ENCODE data around the gene UBAC1.
A peak's percentile ranks its signal among the peaks of the same experiment; 100 is the strongest.

UBAC1 gene, protein sequence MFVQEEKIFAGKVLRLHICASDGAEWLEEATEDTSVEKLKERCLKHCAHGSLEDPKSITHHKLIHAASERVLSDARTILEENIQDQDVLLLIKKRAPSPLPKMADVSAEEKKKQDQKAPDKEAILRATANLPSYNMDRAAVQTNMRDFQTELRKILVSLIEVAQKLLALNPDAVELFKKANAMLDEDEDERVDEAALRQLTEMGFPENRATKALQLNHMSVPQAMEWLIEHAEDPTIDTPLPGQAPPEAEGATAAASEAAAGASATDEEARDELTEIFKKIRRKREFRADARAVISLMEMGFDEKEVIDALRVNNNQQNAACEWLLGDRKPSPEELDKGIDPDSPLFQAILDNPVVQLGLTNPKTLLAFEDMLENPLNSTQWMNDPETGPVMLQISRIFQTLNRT

DNA sequence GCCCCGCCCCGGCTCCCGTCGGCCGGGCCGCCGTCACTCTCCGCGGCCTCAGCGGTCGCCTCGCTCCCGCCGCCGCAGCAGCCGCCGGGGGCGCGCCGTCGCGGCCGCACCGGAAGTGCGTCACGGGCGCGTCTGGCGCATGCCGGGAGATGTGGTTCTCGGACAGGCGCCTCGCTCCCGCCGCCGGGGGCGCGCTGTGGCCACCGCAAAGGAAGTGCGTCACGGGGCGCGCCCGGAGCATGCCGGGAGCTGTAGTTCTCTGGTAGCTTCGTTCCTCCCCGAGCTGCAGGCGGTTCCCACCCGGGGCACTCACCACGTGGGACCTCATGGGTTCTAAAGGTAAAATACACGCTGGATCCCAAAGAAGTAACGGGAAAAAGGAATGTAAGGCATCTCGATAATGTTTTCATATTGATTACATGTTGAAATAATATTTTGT lies at the start of gene UBAC1:
TSS of gene UBAC1 (minus strand) at position 97 of the 439 bp plus-strand sequence. CDS start 211 bp downstream, outside the sequence.
- Histone ChIP-seq H3K9me2 (replicated peaks; ENCODE audit: control insufficient read depth, low read length) (no peaks in the 10 kb centered on the region), H3F3A (ENCODE audit: control insufficient read depth, insufficient read depth) (no peaks in the 10 kb centered on the region), H3K36me3 (ENCODE audit: control insufficient read depth, low read length) (peaks cover 9% of the 10 kb centered on the region; the same call in 1 of the 2 replicates), H3K9me3 (ENCODE audit: control insufficient read depth, insufficient read depth, low read length) (no peaks in the 10 kb centered on the region), H3K4me3 (ENCODE audit: low read length) (peak within 1 kb of the TSS; percentile 78), H3K27me3 (ENCODE audit: control insufficient read depth, low read length) (no peaks in the 10 kb centered on the region), H3K4me1 (ENCODE audit: control insufficient read depth, low read length) (peaks cover 30% of the 10 kb centered on the region), H3K4me2 (ENCODE audit: low read length) (peak within 1 kb of the TSS; percentile 67), H3K27ac (ENCODE audit: low read depth, low read length) (peak within 1 kb of the TSS; percentile 30), H4K20me1 (ENCODE audit: control insufficient read depth, insufficient read depth, low read depth, low read length) (no peaks in the 10 kb centered on the region), H3K79me2 (ENCODE audit: control insufficient read depth, low read length) (peaks cover 47% of the 10 kb centered on the region)
- no peak for TF ChIP-seq EZH2phosphoT487 (IDR thresholded peaks at IDR 0.05; ENCODE audit: borderline replicate concordance, low read length)
- TF ChIP-seq, protein P1, sequence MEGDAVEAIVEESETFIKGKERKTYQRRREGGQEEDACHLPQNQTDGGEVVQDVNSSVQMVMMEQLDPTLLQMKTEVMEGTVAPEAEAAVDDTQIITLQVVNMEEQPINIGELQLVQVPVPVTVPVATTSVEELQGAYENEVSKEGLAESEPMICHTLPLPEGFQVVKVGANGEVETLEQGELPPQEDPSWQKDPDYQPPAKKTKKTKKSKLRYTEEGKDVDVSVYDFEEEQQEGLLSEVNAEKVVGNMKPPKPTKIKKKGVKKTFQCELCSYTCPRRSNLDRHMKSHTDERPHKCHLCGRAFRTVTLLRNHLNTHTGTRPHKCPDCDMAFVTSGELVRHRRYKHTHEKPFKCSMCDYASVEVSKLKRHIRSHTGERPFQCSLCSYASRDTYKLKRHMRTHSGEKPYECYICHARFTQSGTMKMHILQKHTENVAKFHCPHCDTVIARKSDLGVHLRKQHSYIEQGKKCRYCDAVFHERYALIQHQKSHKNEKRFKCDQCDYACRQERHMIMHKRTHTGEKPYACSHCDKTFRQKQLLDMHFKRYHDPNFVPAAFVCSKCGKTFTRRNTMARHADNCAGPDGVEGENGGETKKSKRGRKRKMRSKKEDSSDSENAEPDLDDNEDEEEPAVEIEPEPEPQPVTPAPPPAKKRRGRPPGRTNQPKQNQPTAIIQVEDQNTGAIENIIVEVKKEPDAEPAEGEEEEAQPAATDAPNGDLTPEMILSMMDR (IDR thresholded peaks at IDR 0.05; ENCODE audit: low read depth, low read length, poor library complexity, severe bottlenecking): no peak

DNA sequence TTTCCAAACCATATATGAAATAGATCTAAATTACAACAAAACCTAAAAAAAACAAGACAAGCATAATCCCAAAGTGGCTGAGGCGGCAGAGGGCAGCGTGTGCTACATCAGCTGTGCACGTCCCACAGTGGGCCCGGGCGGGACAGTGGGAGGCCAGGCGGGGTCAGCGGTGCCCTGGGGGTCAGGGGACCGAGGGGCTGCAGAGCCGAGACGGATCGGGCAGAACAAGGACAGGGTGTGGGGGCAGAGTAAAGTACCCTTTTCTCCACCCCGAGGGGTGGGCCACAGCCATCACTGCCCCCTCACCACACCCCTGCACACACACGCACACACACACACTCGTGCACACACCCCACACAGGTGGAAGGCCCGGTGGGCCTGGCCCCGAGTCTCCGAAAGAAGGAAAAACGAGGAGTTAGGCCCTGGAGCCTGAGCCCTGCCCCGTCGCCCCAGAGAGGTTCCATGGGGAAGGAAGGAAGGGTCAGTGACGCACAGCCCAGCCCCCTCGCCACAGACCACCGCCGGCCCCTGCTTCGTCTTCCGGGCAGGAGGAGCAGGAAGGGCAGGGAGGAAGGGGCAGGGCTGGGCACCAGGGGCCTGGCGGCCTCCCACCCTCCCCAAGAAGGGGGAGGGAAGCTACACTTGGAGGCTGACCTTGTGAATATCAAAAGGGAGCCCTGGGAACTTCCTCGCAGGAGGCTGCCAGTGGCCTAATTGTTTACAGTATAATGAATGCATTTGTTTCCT lies 49.6 kb upstream of the UBAC1 start:
- Histone ChIP-seq H3K9me3 (ENCODE audit: control insufficient read depth, insufficient read depth, low read length) (no peaks in the 10 kb centered on the region), H3F3A (ENCODE audit: control insufficient read depth, insufficient read depth) (0 out of 2 replicates have a peak, but pooled peaks cover 2% of the 10 kb centered on the region), H3K27ac (ENCODE audit: low read depth, low read length) (no peak overlapping the region), H3K79me2 (ENCODE audit: control insufficient read depth, low read length) (no peaks in the 10 kb centered on the region), H3K4me3 (ENCODE audit: low read length) (no peak overlapping the region), H3K27me3 (ENCODE audit: control insufficient read depth, low read length) (no peaks in the 10 kb centered on the region), H3K36me3 (ENCODE audit: control insufficient read depth, low read length) (0 out of 2 replicates have a peak, but pooled peaks cover 4% of the 10 kb centered on the region), H3K4me2 (ENCODE audit: low read length) (no peak overlapping the region), H3K9me2 (replicated peaks; ENCODE audit: control insufficient read depth, low read length) (no peaks in the 10 kb centered on the region), H3K4me1 (ENCODE audit: control insufficient read depth, low read length) (peaks cover 20% of the 10 kb centered on the region), H4K20me1 (ENCODE audit: control insufficient read depth, insufficient read depth, low read depth, low read length) (no peaks in the 10 kb centered on the region)
- TF ChIP-seq, protein P1 (IDR thresholded peaks at IDR 0.05; ENCODE audit: low read depth, low read length, poor library complexity, severe bottlenecking): no peak
- TF ChIP-seq EZH2phosphoT487 (IDR thresholded peaks at IDR 0.05; ENCODE audit: borderline replicate concordance, low read length): no peak

DNA sequence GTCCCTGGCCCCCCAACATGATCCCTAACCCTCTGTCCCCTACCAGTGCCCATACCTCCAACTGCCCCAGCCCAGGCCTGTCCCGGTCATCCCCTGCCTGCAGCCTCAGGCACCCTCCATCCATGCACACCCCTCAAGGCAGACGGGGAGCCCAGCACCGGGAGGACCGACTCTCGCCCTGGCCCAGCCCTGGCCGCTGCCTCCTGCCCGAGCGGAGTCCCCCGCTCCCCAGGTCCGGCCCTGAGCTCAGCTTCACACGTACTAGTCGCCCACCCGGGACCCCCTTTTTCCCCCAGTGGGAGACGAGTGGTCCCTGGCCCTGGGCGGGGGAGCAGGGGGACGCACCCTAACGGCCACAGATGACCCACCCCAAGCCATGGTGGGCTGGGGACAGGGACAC lies 49.0 kb upstream of the UBAC1 start:
- TF ChIP-seq EZH2phosphoT487 (IDR thresholded peaks at IDR 0.05; ENCODE audit: borderline replicate concordance, low read length): no peak
- TF ChIP-seq, protein P1 (IDR thresholded peaks at IDR 0.05; ENCODE audit: low read depth, low read length, poor library complexity, severe bottlenecking): no peak
- H3K9me2 ChIP-seq (replicated peaks; ENCODE audit: control insufficient read depth, low read length): no peaks in the 10 kb centered on the region
- peaks cover 20% of the 10 kb centered on the region for H3K4me1 ChIP-seq (ENCODE audit: control insufficient read depth, low read length)
- H3K4me3 ChIP-seq (ENCODE audit: low read length): no peak overlapping the region
- no peaks in the 10 kb centered on the region for H3K27me3 ChIP-seq (ENCODE audit: control insufficient read depth, low read length)
- no peaks in the 10 kb centered on the region for H3K79me2 ChIP-seq (ENCODE audit: control insufficient read depth, low read length)
- no peaks in the 10 kb centered on the region for H4K20me1 ChIP-seq (ENCODE audit: control insufficient read depth, insufficient read depth, low read depth, low read length)
- no peak overlapping the region for H3K27ac ChIP-seq (ENCODE audit: low read depth, low read length)
- H3K4me2 ChIP-seq (ENCODE audit: low read length): no peak overlapping the region
- no peaks in the 10 kb centered on the region for H3K9me3 ChIP-seq (ENCODE audit: control insufficient read depth, insufficient read depth, low read length)
- 0 out of 2 replicates have a peak, but pooled peaks cover 2% of the 10 kb centered on the region for H3F3A ChIP-seq (ENCODE audit: control insufficient read depth, insufficient read depth)
- 0 out of 2 replicates have a peak, but pooled peaks cover 4% of the 10 kb centered on the region for H3K36me3 ChIP-seq (ENCODE audit: control insufficient read depth, low read length)
